Activated CD8-positive, alpha-beta T cell treated with anti-CD3 and anti-CD28 coated beads for 36 hours (primary cell): Measurements from ENCODE around the gene STH. TPM values are rescaled to one million over a fixed set of nuclear protein-coding genes. Genes with fewer than 3 reads are reported as not detected.
"Not testable (repeated sequence)": the region's sequence is repeated elsewhere in the genome, so short reads cannot be mapped to it uniquely, and the experiment has no call there.

ENCODE experiments used
- ATAC-seq: fragments of 200-7000 bp; cut with Tn5 transposase; one replicate; pipeline ENCODE4 v1.10.0; 2021; ENCODE audit warnings: mild to moderate bottlenecking, moderate library complexity
- CTCF ChIA-PET: fragments of 350-600 bp; sonication (Branson Sonifier 250); formaldehyde crosslinking; loops from one replicate; lab custom pipeline; 2021; ENCODE audit warnings: antibody characterized with exemption; lab: Charles Lee
- POLR2A ChIA-PET: fragments of 350-600 bp; sonication (Branson Sonifier 250); formaldehyde crosslinking; loops from one replicate; lab custom pipeline; 2021; ENCODE audit warnings: antibody characterized with exemption; lab: Charles Lee
- DNase-seq: peaks from one replicate; pipeline ENCODE4 v3.0.0-alpha.2; 2020
- H3K27ac Mint-ChIP-seq: one replicate; pipeline ENCODE4 v1.8.0; 2021; ENCODE audit warnings: mild to moderate bottlenecking, mixed read lengths
- H3K27me3 Mint-ChIP-seq: one replicate; pipeline ENCODE4 v1.8.0; 2021; ENCODE audit warnings: mixed read lengths
- H3K36me3 Mint-ChIP-seq: one replicate; pipeline ENCODE4 v1.8.0; 2021; ENCODE audit warnings: low read depth, mixed read lengths
- H3K4me1 Mint-ChIP-seq: one replicate; pipeline ENCODE4 v1.8.0; 2021; ENCODE audit warnings: low read depth, mixed read lengths
- H3K4me3 Mint-ChIP-seq: one replicate; pipeline ENCODE4 v1.8.0; 2021; ENCODE audit warnings: mild to moderate bottlenecking, moderate library complexity, mixed read lengths
- H3K9me3 Mint-ChIP-seq: one replicate; pipeline ENCODE4 v1.8.0; 2021; ENCODE audit warnings: mixed read lengths
- CTCF ChIP-seq: fragments of 200-600 bp; IDR thresholded peaks from one replicate; pipeline ENCODE4 v1.8.0; 2022; ENCODE audit warnings: antibody characterized with exemption, mild to moderate bottlenecking
- intact Hi-C: fragments of 100-400 bp; cut with micrococcal nuclease; formaldehyde crosslinking; loops from one replicate; pipeline ENCODE4 v1.10.0; 2022
- total RNA-seq, 2 experiments: library from RNA; stranded (reverse); gene quantifications; one replicate each; pipeline ENCODE4 v1.2.3, GENCODE V29; 2021

Gene STH
- total RNA-seq, 2 experiments from 2014 or later, result not detected

GRCh38 chr17:46020023-46020761, 21.1 kb downstream of the STH start:
- no peak for TF ChIP-seq CTCF
- peak overlapping the region; percentile 5 for H3K4me3 Mint-ChIP-seq
- peak; percentile 69 for DNase-seq
- peak; percentile 93 for ATAC-seq
- H3K27me3 Mint-ChIP-seq, result no peaks in the 10 kb centered on the region
- intact Hi-C loops, result no loop called here
- peaks cover 20% of the 10 kb centered on the region for H3K4me1 Mint-ChIP-seq
- H3K9me3 Mint-ChIP-seq, result no peaks in the 10 kb centered on the region
- peak overlapping the region; percentile 86 for H3K27ac Mint-ChIP-seq
- H3K36me3 Mint-ChIP-seq, result peaks cover 2% of the 10 kb centered on the region
- ChIA-PET POLR2A (no interaction called here), CTCF (interaction anchor here (1.0 to 1.7 kb wide), 5 partner anchors 12 to 173 kb away, joined by 3 to 12 read pairs (median 4); partner anchors contain the start of gene KANSL1)

GRCh38 chr17:46020998-46021397, 21.9 kb downstream of the STH start:
- DNase-seq (no peak), ATAC-seq (no peak)
- peaks cover 3% of the 10 kb centered on the region for H3K36me3 Mint-ChIP-seq
- no peaks in the 10 kb centered on the region for H3K27me3 Mint-ChIP-seq
- intact Hi-C loops, result no loop called here
- TF ChIP-seq CTCF, result no peak
- peaks cover 20% of the 10 kb centered on the region for H3K4me1 Mint-ChIP-seq
- CTCF ChIA-PET, result interaction anchor here (0.9 to 1.7 kb wide), 7 partner anchors 13 to 192 kb away, joined by 3 to 12 read pairs (median 4); partner anchors contain the start of gene KANSL1
- peak overlapping the region; percentile 86 for H3K27ac Mint-ChIP-seq
- POLR2A ChIA-PET, result interaction anchor here (1.1 kb wide), 1 partner anchor 14 kb away, joined by 3 read pairs; no protein-coding TSS in a partner anchor
- H3K4me3 Mint-ChIP-seq, result no peak overlapping the region
- H3K9me3 Mint-ChIP-seq, result no peaks in the 10 kb centered on the region

DNA sequence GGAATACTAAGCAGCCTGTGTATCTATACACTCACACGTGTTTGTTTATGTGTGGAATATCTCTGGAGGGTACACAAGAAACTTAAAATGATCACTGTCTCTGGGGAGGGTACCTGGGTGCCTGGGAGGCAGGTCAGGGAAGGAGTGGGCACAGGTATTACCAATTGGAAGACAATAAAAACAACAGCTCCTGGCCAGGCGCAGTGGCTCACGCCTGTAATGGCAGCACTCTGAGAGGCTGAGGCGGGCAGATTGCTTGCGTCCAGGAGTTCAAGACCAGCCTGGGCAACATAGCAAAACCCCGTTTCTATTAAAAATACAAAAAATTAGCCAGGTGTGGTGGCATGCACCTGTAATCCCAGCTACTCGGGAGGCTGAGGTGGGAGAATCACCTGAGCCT, 24.3 kb downstream of the STH start:
- H3K27ac Mint-ChIP-seq, CTCF ChIA-PET: not testable (repeated sequence)

GRCh38 chr17:46023783-46024388, 24.8 kb downstream of the STH start:
- Mint-ChIP-seq H3K27ac (peak overlapping the region; percentile 37), H3K27me3 (no peaks in the 10 kb centered on the region), H3K4me3 (no peak overlapping the region), H3K36me3 (peaks cover 3% of the 10 kb centered on the region), H3K4me1 (peaks cover 17% of the 10 kb centered on the region), H3K9me3 (no peaks in the 10 kb centered on the region)
- DNase-seq (no peak), ATAC-seq (no peak)
- intact Hi-C loops, result no loop called here
- ChIA-PET CTCF (no interaction called here), POLR2A (interaction anchor here (1.0 kb wide), 1 partner anchor 10 kb away, joined by 3 read pairs; no protein-coding TSS in a partner anchor)
- TF ChIP-seq CTCF, result no peak

More for the DNA sequence above, 24.3 kb downstream of the STH start:
- peaks cover 20% of the 10 kb centered on the region for H3K4me1 Mint-ChIP-seq
- ATAC-seq, H3K4me3 Mint-ChIP-seq, H3K36me3 Mint-ChIP-seq, intact Hi-C loops, H3K27me3 Mint-ChIP-seq, DNase-seq, H3K9me3 Mint-ChIP-seq: not testable (repeated sequence)
- POLR2A ChIA-PET, result interaction anchor here (1.0 kb wide), 1 partner anchor 10 kb away, joined by 3 read pairs; no protein-coding TSS in a partner anchor

GRCh38 chr17:46024590-46024989, 25.5 kb downstream of the STH start:
- no peak for ATAC-seq
- no peak for DNase-seq
- POLR2A ChIA-PET, result no interaction called here
- no peak overlapping the region for H3K4me3 Mint-ChIP-seq
- no peaks in the 10 kb centered on the region for H3K9me3 Mint-ChIP-seq
- no peak overlapping the region for H3K27ac Mint-ChIP-seq
- no peak for TF ChIP-seq CTCF
- peaks cover 8% of the 10 kb centered on the region for H3K36me3 Mint-ChIP-seq
- CTCF ChIA-PET, result no interaction called here
- no peaks in the 10 kb centered on the region for H3K27me3 Mint-ChIP-seq
- intact Hi-C loops, result no loop called here
- H3K4me1 Mint-ChIP-seq, result peaks cover 21% of the 10 kb centered on the region
